Natural killer cell (primary cell): ENCODE data around the gene PRKAR1B. TPM values are rescaled to one million over a fixed set of nuclear protein-coding genes. Genes with fewer than 3 reads are reported as not detected.

Experiments
- ATAC-seq, 3 donors: fragments of 150-1000 bp in 2 of 3; fragments of 200-7000 bp in 1 of 3; cut with Tn5 transposase; 1 replicate in 1 of 3; 2 replicates in 2 of 3; pipeline ENCODE4 v1.10.0; 2021; ENCODE audit warnings: mild to moderate bottlenecking in 2 of 3, moderate library complexity in 2 of 3
- DNase-seq, 2 donors: peaks; one replicate each; pipeline versions ENCODE4 v3.0.0 to v3.0.0-alpha.2; 2013 to 2021; ENCODE audit warnings: mixed read lengths in 1 of 2
- H3K27ac ChIP-seq: one replicate; pipeline ENCODE4 v1.5.1; 2013; ENCODE audit warnings: mild to moderate bottlenecking, low read length
- H3K27me3 ChIP-seq: one replicate; pipeline ENCODE4 v1.6.1; 2013; ENCODE audit warnings: low read length; ENCODE audit not compliant: control insufficient read depth, insufficient read depth
- H3K36me3 ChIP-seq: one replicate; pipeline ENCODE4 v1.6.1; 2013; ENCODE audit warnings: low read length; ENCODE audit not compliant: control insufficient read depth, insufficient read depth
- H3K4me1 ChIP-seq: one replicate; pipeline ENCODE4 v1.6.1; 2013; ENCODE audit warnings: low read length; ENCODE audit not compliant: control insufficient read depth, insufficient read depth
- H3K4me3 ChIP-seq: one replicate; pipeline ENCODE4 v1.5.1; 2013; ENCODE audit warnings: low read length
- H3K9me3 ChIP-seq: one replicate; pipeline ENCODE4 v1.6.1; 2013; ENCODE audit warnings: low read length; ENCODE audit not compliant: control insufficient read depth, insufficient read depth
- H3K27ac Mint-ChIP-seq, 2 donors: one replicate each; pipeline ENCODE4 v1.8.0; 2022; ENCODE audit warnings: mild to moderate bottlenecking in 2 of 2, mixed read lengths in 2 of 2, moderate library complexity in 1 of 2
- H3K27me3 Mint-ChIP-seq, 2 donors: one replicate each; pipeline ENCODE4 v1.8.0; 2022; ENCODE audit warnings: low read depth in 2 of 2, mixed read lengths in 2 of 2
- H3K36me3 Mint-ChIP-seq: one replicate; pipeline ENCODE4 v1.8.0; 2022; ENCODE audit warnings: mixed read lengths
- H3K4me1 Mint-ChIP-seq, 2 donors: one replicate each; pipeline ENCODE4 v1.8.0; 2022; ENCODE audit warnings: mixed read lengths in 2 of 2
- H3K4me3 Mint-ChIP-seq: one replicate; pipeline ENCODE4 v1.8.0; 2022; ENCODE audit warnings: mild to moderate bottlenecking, moderate library complexity, mixed read lengths
- H3K9me3 Mint-ChIP-seq, 2 donors: one replicate each; pipeline ENCODE4 v1.8.0; 2022; ENCODE audit warnings: mixed read lengths in 2 of 2
- WGBS: methylation state at CpG from one replicate; pipeline ENCODE4 v1.1.7; 2013; ENCODE audit warnings: missing lambda C conversion rate; ENCODE audit not compliant: insufficient coverage; 5-methylcytosine and 5-hydroxymethylcytosine counted together
- intact Hi-C: fragments of 100-400 bp; cut with micrococcal nuclease; formaldehyde crosslinking; loops from one replicate; pipeline ENCODE4 v1.14.2; 2022
- total RNA-seq, 4 donors: library from RNA; stranded (reverse); fragments of 120-200 nt in 1 of 4; gene quantifications; one replicate each; pipeline versions ENCODE4 v1.2.3 to v1.2.4, GENCODE V29; 2013 to 2022
- TF ChIP-seq, protein P1 (sequence below): fragments of 200-600 bp; IDR thresholded peaks from one replicate; pipeline ENCODE4 v1.8.0; 2022; ENCODE audit warnings: antibody characterized with exemption

PRKAR1B gene
- total RNA-seq, 3 donors from 2014 or later (not counting 1 experiment from before 2014, with no cell fraction given) = 2.4 to 3.8 (median 3.0) TPM

DNA sequence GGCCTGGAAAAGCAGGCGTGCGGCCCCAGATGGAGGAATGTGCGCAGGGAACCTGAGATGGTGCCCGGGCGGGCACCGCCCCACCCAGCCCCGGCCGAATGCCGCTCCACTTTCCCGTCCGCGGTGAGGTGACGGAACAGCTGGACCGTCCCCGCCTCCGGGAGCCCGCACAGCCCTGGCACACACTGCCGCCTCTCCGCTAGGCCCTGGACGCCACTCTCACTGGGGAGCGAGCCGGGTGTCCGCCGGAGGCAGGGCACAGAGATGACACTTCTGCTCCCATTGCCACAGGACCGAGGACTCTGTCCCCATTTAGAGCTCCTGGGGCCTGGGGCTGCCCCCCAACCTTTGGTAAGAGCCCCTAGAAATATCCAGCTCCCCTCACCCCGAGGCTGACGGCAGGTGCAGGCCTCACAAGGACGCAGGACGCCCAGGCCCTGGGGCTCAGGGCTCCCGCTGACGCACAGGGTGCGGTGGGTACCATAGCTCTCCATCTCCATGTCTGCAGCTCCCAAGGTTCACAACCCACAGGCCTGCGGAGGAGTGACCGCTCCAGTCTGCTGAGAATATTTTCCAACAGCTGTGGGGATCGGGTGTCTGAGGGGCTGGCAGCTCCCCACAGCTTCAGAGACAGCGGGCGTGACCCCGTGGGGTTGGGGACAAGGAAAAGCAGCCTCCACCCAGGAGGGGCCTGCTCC lies 155.2 kb downstream of the PRKAR1B start:
- Histone ChIP-seq H3K4me1 (no peaks in the 10 kb centered on the region), H3K27me3 (no peaks in the 10 kb centered on the region), H3K36me3 (no peaks in the 10 kb centered on the region), H3K4me3 (no peak overlapping the region), H3K27ac (no peak overlapping the region), H3K9me3 (no peaks in the 10 kb centered on the region)
- 96% methylated on average over 38 of the region's 38 CpGs for WGBS
- TF ChIP-seq, protein P1, sequence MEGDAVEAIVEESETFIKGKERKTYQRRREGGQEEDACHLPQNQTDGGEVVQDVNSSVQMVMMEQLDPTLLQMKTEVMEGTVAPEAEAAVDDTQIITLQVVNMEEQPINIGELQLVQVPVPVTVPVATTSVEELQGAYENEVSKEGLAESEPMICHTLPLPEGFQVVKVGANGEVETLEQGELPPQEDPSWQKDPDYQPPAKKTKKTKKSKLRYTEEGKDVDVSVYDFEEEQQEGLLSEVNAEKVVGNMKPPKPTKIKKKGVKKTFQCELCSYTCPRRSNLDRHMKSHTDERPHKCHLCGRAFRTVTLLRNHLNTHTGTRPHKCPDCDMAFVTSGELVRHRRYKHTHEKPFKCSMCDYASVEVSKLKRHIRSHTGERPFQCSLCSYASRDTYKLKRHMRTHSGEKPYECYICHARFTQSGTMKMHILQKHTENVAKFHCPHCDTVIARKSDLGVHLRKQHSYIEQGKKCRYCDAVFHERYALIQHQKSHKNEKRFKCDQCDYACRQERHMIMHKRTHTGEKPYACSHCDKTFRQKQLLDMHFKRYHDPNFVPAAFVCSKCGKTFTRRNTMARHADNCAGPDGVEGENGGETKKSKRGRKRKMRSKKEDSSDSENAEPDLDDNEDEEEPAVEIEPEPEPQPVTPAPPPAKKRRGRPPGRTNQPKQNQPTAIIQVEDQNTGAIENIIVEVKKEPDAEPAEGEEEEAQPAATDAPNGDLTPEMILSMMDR = no peak
- H3K36me3 Mint-ChIP-seq = no peaks in the 10 kb centered on the region
- ATAC-seq = no peak
- intact Hi-C loops = loop anchor here (10.0 kb wide), 1 partner anchor 63 kb away; no protein-coding TSS in a partner anchor
- H3K4me3 Mint-ChIP-seq = no peak overlapping the region
- H3K27ac Mint-ChIP-seq = no peak overlapping the region
- DNase-seq = no peak
- no peaks in the 10 kb centered on the region for H3K9me3 Mint-ChIP-seq
- peaks cover 5 to 6% of the 10 kb centered on the region in 2 donors for H3K4me1 Mint-ChIP-seq
- H3K27me3 Mint-ChIP-seq = no peaks in the 10 kb centered on the region

DNA sequence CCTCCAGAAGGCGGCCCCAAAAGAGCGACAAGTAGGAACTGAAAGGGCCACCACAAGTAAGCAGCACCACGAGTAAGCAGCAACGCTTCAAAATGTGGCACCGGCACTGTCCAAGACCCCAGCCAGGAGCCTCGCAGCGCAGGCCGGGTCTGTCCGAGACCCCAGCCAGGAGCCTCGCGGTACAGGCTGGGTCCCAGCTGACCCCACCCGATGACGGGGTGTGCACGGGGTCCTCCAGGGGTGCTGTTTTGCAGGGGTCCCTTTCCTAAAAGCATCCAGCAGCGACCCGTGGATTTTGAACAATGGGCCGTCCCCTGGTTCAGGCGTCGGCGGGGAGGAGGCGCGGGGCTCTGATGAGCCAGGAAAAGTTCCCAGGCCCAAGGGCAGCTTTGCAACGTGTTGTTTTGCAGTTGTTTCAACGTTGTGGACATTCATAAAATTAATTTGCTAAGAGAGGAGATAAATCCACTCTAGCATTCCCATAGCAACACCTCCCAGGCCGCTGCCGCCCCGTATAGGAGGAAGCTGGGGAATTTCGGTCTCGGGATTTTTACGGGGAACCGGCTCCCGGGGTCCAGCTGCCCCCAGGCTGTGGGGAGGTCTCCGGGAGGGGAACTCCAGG lies 155.9 kb downstream of the PRKAR1B start:
- Histone ChIP-seq H3K4me1 (no peaks in the 10 kb centered on the region), H3K27ac (no peak overlapping the region), H3K4me3 (no peak overlapping the region), H3K36me3 (no peaks in the 10 kb centered on the region), H3K27me3 (no peaks in the 10 kb centered on the region), H3K9me3 (no peaks in the 10 kb centered on the region)
- H3K27me3 Mint-ChIP-seq = no peaks in the 10 kb centered on the region
- no peak overlapping the region for H3K27ac Mint-ChIP-seq
- intact Hi-C loops = loop anchor here (10.0 kb wide), 1 partner anchor 64 kb away; no protein-coding TSS in a partner anchor
- no peaks in the 10 kb centered on the region for H3K9me3 Mint-ChIP-seq
- TF ChIP-seq, protein P1 = no peak
- peaks cover 5% of the 10 kb centered on the region in 2 donors for H3K4me1 Mint-ChIP-seq
- no peaks in the 10 kb centered on the region for H3K36me3 Mint-ChIP-seq
- WGBS = 91% methylated on average over 33 of the region's 33 CpGs
- H3K4me3 Mint-ChIP-seq = no peak overlapping the region
- DNase-seq = no peak
- no peak for ATAC-seq

DNA sequence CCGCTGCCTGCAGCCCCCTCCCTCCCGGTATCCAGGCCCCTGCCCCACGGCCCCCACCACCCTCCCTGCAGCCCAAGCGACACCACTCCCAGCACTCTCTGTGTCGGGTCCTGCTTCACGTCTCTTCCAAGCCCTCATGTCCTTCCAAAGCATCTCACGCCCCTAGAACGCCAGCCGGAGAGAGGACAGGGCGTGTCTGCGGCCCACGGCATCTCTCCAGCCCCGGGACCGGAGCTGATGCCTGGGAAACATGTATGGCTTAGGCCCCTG lies 156.3 kb downstream of the PRKAR1B start:
- DNase-seq = no peak
- no peaks in the 10 kb centered on the region for H3K27me3 Mint-ChIP-seq
- 88% methylated on average over 14 of the region's 14 CpGs for WGBS

More for the DNA sequence above, 156.3 kb downstream of the PRKAR1B start:
- Histone ChIP-seq H3K27ac (no peak overlapping the region), H3K4me1 (no peaks in the 10 kb centered on the region), H3K36me3 (no peaks in the 10 kb centered on the region), H3K4me3 (no peak overlapping the region), H3K27me3 (no peaks in the 10 kb centered on the region), H3K9me3 (no peaks in the 10 kb centered on the region)
- no peak for ATAC-seq
- intact Hi-C loops = loop anchor here (10.0 kb wide), 1 partner anchor 64 kb away; no protein-coding TSS in a partner anchor
- Mint-ChIP-seq H3K4me3 (no peak overlapping the region), H3K27ac (no peak overlapping the region), H3K36me3 (no peaks in the 10 kb centered on the region), H3K9me3 (no peaks in the 10 kb centered on the region), H3K4me1 (peaks cover under 1% of the 10 kb centered on the region in 2 donors)
- TF ChIP-seq, protein P1 = no peak
